ENCODE data around the gene KLHL40.

The KLHL40 gene

GRCh38 chr3:42657675-42658074, 27.7 kb upstream of the KLHL40 start:
- no peak for DNase-seq

- DNase-seq, result no peak
Observed at GRCh38 chr3:42658091-42658770, 27.1 kb upstream of the KLHL40 start.

- DNase-seq, result no peak
Observed at GRCh38 chr3:42658771-42659390, 26.5 kb upstream of the KLHL40 start.

GRCh38 chr3:42659451-42660130, 25.7 kb upstream of the KLHL40 start:
- DNase-seq, result no peak

- no peak for DNase-seq
Observed at GRCh38 chr3:42660131-42660715, 25.1 kb upstream of the KLHL40 start.

- peak in 1 of 3 donors; percentile 5 for DNase-seq
Observed at GRCh38 chr3:42660898-42661297, 24.4 kb upstream of the KLHL40 start.

- no peak for DNase-seq
Observed at GRCh38 chr3:42661593-42662022, 23.7 kb upstream of the KLHL40 start.

- DNase-seq, result no peak
Observed at GRCh38 chr3:42662037-42662812, 23.1 kb upstream of the KLHL40 start.

GRCh38 chr3:42662813-42663535, 22.4 kb upstream of the KLHL40 start:
- no peak for DNase-seq

GRCh38 chr3:42663581-42664437, 21.5 kb upstream of the KLHL40 start:
- DNase-seq, result peak in 1 of 3 donors; percentile 6

GRCh38 chr3:42664438-42664803, 20.9 kb upstream of the KLHL40 start:
- DNase-seq, result no peak

GRCh38 chr3:42665050-42665878, 20.1 kb upstream of the KLHL40 start:
- DNase-seq, result no peak

- DNase-seq, result no peak
Observed at GRCh38 chr3:42666022-42666421, 19.3 kb upstream of the KLHL40 start.

- no peak for DNase-seq
Observed at GRCh38 chr3:42666577-42666998, 18.7 kb upstream of the KLHL40 start.

GRCh38 chr3:42667096-42667522, 18.2 kb upstream of the KLHL40 start:
- DNase-seq, result no peak

GRCh38 chr3:42667523-42668412, 17.6 kb upstream of the KLHL40 start:
- DNase-seq, result no peak

GRCh38 chr3:42668413-42668760, 16.9 kb upstream of the KLHL40 start:
- no peak for DNase-seq

GRCh38 chr3:42668793-42669217, 16.5 kb upstream of the KLHL40 start:
- no peak for DNase-seq

GRCh38 chr3:42670051-42670576, 15.2 kb upstream of the KLHL40 start:
- no peak for DNase-seq
